LNCAP (cell line): ENCODE results near the gene SDK1.

Experiments
- TF ChIP-seq, protein P1 (sequence below): fragments of 450-650 bp; IDR thresholded peaks from 2 replicates; pipeline ENCODE4 v1.5.1; 2017; ENCODE audit warnings: mild to moderate bottlenecking

The SDK1 gene

GRCh38 chr7:4009211-4010060 lies 708.4 kb downstream of the SDK1 start:
- TF ChIP-seq, protein P1, sequence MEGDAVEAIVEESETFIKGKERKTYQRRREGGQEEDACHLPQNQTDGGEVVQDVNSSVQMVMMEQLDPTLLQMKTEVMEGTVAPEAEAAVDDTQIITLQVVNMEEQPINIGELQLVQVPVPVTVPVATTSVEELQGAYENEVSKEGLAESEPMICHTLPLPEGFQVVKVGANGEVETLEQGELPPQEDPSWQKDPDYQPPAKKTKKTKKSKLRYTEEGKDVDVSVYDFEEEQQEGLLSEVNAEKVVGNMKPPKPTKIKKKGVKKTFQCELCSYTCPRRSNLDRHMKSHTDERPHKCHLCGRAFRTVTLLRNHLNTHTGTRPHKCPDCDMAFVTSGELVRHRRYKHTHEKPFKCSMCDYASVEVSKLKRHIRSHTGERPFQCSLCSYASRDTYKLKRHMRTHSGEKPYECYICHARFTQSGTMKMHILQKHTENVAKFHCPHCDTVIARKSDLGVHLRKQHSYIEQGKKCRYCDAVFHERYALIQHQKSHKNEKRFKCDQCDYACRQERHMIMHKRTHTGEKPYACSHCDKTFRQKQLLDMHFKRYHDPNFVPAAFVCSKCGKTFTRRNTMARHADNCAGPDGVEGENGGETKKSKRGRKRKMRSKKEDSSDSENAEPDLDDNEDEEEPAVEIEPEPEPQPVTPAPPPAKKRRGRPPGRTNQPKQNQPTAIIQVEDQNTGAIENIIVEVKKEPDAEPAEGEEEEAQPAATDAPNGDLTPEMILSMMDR: no peak

GRCh38 chr7:4010061-4010605 lies 709.1 kb downstream of the SDK1 start:
- TF ChIP-seq, protein P1: no peak

GRCh38 chr7:4010923-4011656 lies 710.0 kb downstream of the SDK1 start:
- TF ChIP-seq, protein P1: no peak

GRCh38 chr7:4013793-4014192 lies 712.7 kb downstream of the SDK1 start:
- TF ChIP-seq, protein P1: no peak

DNA sequence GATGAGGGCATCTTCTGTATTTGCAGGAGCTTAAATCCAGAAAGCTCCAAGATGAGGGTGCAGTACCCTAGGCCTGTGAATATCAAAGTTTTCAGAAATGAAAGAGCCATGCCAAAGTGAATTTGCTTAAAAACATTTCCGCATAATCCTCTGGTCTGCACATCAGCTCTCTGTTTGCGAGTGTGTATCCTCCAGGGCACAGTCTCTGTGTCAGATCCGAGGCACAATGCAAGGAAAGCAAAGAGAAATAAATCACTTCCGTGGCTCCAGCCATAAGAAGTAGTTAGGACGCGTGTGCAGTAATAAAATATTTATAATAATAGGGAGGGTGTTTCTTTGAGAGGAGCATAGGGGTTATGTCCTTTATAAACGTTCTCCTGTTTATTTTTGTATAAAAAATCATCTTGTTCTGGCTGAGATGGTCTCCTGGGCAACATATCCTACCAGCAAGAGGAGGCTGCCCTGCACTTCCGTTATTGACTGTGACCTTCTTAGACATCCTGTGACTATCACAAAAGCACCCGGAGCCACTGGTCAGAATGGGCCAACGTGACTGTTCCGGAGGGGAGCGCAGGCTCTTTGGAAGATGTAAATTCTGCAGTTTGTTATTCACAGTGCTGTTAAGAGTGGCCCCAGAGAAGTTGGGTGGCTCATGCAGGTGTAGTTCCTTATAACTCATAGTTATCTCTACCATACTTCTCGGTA lies 713.4 kb downstream of the SDK1 start:
- TF ChIP-seq, protein P1: no peak

DNA sequence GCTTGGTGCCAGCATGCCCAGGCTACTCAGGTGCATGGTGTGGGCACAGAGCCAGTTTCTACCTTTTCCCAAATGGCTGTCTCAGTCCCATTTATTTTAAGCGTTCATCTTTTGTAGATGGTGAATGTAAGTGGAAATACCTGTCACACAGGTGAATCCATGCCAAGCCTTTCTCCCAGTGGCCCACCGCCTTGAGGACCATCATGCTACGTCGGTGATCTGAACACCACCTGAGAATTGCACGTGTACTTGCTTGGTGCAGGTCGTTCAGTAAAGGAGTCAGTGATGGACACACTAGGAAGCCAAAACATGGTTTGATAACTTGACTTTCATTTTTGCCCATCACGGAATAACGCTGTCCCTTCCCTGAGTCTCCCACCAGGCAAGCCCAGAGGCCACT lies 714.3 kb downstream of the SDK1 start:
- TF ChIP-seq, protein P1: no peak

DNA sequence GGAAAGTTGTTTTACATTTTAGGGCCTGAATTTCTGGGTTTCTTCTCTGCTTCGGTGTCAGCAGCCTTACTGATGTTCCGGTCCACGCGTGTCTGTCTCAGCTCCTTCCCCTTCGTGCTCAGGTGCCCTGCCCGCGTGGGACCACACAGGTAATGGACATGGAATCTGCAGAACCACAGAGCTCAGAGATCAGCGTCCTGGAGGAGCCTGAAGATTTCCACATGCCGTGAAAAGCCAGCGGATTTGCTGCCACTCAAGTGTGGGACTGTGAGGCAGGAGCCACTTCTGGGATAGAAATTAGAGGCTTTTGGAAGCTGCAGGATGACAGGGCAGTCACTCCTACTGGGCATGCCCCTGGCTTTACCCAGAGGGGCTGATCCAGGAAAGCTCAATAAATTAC lies 714.9 kb downstream of the SDK1 start:
- TF ChIP-seq, protein P1: no peak
